Measurements from ENCODE around the gene CLUH. TPM values are rescaled to one million over a fixed set of nuclear protein-coding genes. Genes with fewer than 3 reads are reported as not detected.
"Not testable (repeated sequence)": the region's sequence is repeated elsewhere in the genome, so short reads cannot be mapped to it uniquely, and the experiment has no call there.

Gene CLUH
- total RNA-seq, 1 donor from 2014 or later = 115 TPM

DNA sequence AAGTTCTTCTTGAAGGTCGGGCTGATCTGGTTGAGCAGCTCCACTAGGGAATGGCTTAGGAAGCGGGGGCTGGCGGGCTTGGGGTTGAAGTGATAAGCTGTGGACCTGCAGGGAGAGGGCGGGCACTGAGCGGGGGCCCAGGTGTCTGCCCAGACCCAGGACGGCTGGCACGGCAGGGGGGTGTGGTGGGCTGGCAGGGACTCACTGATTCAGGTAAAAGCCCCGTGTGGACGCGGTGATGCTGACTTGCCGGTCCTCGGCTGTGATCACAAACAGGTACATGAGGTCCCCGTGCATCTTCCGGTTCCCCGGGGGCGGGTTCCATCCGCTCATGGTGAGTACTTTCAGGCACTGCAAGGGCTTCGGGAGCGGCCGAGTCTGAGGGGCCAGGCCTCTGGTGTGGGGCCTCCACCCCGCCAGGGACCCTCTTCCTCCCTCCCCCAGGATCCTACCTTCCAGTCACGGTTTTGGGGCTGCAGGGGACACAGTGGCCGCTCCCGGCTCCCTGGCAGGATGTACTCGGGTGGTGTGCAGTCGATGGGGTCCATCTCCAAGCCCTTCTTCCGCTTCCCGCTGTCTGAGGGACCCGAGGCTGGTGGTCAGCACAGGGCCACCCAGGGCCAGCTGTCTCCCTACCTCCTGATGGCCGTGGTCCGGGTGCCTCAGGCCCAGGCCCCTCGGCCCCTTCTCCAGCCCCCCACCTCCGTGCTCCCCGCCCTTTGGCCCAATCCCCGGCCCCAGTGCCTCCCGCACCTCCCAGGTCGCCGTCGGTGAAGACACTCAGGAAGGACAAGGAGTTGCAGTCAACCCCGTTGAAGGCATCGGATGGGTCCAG lies 10.2 kb downstream of the CLUH start:
- DNase-seq (ENCODE audit: low read depth) = no peak

GRCh38 chr17:2700491-2701141 lies 10.9 kb downstream of the CLUH start:
- no peak for DNase-seq (ENCODE audit: low read depth)

GRCh38 chr17:2700030-2700490 lies 11.5 kb downstream of the CLUH start:
- DNase-seq (ENCODE audit: low read depth) = no peak

DNA sequence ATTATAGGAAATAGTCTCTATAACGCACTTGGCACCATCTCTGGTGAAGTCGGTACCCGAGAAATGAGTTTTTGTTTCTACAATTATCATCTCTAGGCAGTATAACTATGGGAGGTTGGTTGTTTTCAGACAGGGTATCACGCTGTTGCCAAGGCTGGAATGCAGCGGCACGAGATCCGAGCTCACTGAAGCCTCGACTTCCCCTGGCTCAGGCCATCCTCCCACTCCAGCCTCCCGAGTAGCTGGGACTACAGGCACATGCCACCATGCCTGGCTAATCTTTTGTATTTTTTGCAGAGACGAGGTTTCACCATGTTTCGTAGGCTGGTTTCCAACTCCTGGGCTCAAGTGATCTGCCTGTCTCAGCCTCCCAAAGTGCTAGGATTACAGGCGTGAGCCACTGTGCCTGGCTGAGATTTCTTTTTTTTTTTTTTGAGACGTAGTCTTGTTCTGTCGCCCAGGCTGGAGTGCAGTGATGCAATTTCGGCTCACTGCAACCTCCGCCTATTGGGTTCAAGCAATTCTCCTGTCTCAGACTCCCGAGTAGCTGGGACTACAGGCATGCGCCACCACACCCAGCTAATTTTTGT lies 12.3 kb downstream of the CLUH start:
- not testable (repeated sequence) for DNase-seq (ENCODE audit: low read depth)

DNA sequence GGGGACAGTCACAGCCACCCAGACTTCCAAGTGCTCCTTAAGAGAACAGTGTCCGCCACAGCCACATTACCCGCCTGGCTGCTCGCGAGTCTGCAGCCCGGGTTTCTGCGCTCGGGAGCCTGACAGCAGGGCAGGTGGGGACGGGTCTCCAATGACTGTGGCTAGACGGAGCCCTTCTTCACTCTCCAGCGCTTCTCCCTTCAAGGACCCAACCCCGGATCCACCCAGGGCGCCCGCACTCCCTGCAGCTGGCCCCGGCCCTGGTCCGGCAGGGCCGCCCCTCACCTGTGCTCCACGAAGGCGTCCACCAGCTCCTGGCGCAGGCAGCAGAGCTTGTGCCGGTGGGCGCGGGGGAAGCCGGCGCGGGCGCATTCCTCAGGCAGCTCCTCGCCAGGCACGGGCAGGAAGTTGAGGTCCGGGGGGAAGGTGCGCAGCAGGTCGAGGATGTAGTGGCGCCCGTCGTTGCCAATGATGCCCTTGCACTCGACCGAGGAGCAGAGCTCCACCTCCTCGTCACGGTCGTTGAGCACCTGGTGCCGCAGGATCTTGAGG lies 13.9 kb downstream of the CLUH start:
- DNase-seq (ENCODE audit: low read depth) = no peak

GRCh38 chr17:2695961-2696760 lies 15.4 kb downstream of the CLUH start:
- DNase-seq (ENCODE audit: low read depth) = no peak

DNA sequence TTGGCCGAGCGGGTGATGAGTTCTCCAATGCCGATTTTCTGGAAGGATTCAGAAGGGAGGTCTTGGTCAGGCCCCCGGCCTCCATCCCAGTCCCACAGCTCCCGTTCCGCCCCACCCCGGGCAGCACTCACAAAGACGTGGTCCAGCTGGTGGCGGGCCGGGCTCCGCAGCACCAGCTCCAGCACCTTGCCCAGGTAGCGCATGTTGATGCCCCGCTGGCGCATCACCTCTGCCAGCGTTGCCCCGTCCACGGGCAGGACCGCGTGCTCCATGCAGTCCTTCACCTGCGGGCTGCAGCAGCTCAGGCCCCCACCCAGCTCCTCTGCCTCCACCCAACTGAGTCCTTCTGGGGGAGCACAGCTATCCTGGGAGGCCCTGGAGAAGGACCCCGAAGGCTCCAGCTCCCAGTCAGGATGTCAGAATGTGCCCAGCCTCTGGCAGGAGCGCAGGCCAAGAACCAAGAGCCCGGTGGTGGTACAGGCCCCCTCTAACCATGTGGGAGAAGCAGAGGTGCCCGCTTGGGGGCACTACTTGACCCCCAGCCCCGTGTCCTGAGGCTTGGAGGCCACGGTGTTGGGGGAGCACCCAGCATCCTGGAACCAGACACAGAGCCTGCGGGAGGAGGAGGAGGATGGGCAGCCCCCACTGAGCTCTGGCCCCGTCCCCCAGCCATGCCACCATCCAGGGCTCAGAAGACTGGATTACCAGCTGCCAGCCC lies 16.2 kb downstream of the CLUH start:
- DNase-seq (ENCODE audit: low read depth) = no peak

DNA sequence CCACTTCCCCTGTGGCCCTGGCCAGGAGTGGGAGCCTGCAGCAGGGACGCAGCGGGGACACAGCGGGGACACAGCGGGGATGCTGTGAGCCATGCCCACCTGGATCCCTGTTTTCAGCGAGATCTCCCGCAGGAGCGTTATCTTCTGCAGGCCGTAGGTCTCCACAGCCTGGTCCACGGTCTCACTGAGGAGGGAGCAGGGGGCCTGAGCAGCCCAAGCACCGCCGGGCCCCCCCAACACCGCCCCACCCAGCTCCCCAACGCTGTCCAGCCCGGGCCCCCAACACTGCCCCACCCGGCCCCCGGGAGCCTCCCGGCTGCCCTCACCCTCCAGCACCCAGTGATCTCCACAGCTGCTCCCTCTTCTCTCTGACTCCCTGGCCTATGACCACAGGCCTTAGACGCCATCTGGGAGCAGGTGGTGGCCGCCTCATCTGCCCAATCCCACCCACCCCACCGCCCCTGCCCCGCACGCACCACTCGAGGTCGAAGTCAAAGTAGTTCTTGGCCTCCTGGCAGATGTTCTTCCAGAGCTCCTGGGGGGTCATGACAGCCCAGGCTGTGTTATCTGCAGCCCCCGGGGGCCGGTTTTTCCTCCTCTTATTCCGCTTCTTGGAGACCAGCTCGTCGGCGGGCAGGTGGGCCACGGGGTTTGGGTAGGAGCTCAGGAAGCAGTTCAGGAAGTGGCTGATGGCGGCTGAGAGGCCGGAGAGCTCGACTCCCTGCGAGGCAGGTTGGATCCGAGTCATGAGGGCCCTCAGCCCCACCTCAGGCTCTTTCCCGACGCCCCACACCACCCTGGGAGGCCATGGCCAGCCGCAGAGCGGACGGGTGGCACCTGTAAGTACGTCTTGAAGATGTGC lies 17.0 kb downstream of the CLUH start:
- DNase-seq (ENCODE audit: low read depth) = no peak

GRCh38 chr17:2693561-2694380 lies 17.8 kb downstream of the CLUH start:
- DNase-seq (ENCODE audit: low read depth) = no peak

DNA sequence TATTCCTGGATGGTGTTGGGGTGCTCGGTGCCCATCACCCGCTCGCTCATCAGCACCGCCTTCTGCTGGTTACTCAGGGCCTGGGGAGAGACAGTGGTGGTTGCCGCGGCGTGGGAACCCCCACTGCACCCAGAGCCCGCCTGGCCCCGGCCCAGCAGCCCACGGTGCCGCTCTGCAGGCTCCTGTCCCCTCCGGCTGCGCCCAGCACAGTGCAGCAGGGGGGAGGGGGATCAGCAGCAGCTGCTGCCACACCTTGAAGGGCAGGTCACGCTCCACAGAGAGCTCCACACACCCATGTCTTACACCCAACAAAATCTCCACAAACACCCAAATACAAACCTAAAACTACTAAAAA lies 18.8 kb downstream of the CLUH start:
- DNase-seq (ENCODE audit: low read depth) = no peak

DNA sequence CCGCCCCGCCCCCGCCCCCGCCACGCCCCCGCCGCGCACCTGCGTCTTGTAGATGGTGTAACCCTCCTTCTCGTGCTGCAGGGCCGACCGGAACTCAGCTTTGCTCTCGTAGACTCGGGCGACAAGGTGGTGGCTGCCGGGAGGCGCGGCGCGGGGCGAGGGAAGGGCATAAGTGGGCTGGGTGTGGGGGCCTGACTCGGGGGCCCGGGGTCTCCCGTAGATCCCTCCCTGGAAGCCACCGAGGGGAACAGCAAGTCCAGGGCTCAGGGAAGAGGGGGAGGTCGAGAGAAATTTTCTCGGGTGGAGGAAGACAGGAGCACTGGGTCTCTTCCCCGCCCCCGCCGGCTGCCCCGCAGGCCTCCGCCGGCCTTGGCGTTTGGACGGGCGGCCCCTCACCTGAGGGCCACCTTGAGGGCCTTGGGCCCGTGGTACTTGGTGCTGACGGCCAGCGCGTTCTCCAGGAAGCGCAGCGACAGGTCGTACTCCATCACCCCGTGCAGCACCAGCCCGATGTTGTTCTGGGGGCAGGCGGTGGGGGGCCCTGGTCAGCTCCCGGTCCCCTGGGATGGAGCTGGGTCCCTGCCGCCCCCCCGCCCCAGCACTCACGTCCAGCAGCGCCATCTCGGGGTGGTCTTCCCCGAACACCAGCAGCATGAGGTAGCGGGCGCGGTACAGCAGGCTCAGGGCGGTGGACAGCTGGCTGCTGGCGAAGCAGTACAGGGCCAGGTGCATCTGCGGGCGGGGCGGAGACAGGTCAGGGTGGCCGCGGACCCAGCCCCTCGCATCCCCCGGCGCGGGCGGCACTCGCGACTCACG lies 19.4 kb downstream of the CLUH start:
- DNase-seq (ENCODE audit: low read depth) = no peak

DNA sequence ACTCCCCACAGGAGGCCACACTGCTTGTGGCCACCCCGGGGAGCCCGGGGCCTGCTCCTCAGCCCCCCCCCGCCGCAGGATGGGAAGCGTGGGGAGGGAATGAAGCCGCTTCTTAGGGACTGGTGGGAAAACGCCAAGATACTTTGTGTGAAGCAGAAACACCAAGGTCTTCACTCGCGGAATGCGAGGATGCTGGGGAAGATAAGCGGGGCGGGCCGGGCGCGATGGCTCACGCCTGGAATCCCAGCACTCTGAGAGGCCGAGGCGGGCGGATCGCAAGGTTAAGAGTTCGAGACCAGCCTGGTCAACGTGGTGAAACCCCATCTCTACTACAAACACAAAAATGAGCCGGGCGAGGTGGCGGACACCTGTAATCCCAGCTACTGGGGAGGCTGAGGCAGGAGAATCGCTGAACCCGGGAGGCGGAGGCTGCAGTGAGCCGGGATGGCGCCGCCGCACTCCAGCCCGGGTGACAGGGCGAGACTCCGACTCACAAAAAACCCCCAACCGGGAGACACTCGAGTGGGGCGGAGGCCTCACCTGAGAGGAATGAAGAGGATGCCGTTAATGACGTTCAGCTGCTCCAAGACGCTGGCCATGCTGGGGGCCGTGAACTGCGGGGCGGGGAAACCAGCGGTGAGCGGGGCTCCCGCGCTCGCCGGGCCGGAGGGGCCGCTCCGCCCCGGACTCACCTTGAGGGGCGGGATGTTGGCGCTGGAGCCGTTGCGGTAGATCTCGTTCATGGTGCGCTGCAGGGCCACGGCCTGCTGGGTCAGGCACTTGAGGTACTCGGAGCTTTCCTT lies 20.3 kb downstream of the CLUH start:
- DNase-seq (ENCODE audit: low read depth) = no peak

GRCh38 chr17:2690165-2691068 lies 21.1 kb downstream of the CLUH start:
- DNase-seq (ENCODE audit: low read depth) = no peak

GRCh38 chr17:2689411-2690164 lies 22.0 kb downstream of the CLUH start:
- DNase-seq (ENCODE audit: low read depth) = no peak

Data from renal cortical epithelial cell (primary cell).